ENCODE measurements around the gene RAB7A. TPM values are rescaled to one million over a fixed set of nuclear protein-coding genes. Genes with fewer than 3 reads are reported as not detected.

RAB7A gene
- total RNA-seq, 1 donor from 2014 or later: 319 TPM

- peak; percentile 50 for FAIRE-seq
- H3K9me3 ChIP-seq (ENCODE audit: insufficient read depth, low read depth, low read length): no peaks in the 10 kb centered on the region
- no peak overlapping the region for H2AFZ ChIP-seq (ENCODE audit: low read depth, low read length)
- H3K4me1 ChIP-seq (ENCODE audit: insufficient read depth, low read length): no peaks in the 10 kb centered on the region
- no peaks in the 10 kb centered on the region for H4K20me1 ChIP-seq (ENCODE audit: insufficient read depth, low read length)
- H3K4me2 ChIP-seq (ENCODE audit: low read length): no peak overlapping the region
- TF ChIP-seq EZH2 (IDR thresholded peaks at IDR 0.05; ENCODE audit: insufficient read depth, low read length): no peak
- TF ChIP-seq, protein P1, sequence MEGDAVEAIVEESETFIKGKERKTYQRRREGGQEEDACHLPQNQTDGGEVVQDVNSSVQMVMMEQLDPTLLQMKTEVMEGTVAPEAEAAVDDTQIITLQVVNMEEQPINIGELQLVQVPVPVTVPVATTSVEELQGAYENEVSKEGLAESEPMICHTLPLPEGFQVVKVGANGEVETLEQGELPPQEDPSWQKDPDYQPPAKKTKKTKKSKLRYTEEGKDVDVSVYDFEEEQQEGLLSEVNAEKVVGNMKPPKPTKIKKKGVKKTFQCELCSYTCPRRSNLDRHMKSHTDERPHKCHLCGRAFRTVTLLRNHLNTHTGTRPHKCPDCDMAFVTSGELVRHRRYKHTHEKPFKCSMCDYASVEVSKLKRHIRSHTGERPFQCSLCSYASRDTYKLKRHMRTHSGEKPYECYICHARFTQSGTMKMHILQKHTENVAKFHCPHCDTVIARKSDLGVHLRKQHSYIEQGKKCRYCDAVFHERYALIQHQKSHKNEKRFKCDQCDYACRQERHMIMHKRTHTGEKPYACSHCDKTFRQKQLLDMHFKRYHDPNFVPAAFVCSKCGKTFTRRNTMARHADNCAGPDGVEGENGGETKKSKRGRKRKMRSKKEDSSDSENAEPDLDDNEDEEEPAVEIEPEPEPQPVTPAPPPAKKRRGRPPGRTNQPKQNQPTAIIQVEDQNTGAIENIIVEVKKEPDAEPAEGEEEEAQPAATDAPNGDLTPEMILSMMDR (IDR thresholded peaks at IDR 0.05; ENCODE audit: insufficient read depth, low read depth, low read length): no peak
- no peaks in the 10 kb centered on the region for H3K79me2 ChIP-seq (ENCODE audit: insufficient read depth, low read length)
- H3K27me3 ChIP-seq (ENCODE audit: insufficient read depth, low read length): no peaks in the 10 kb centered on the region
- H3K27ac ChIP-seq (ENCODE audit: low read depth, low read length): no peak overlapping the region
- peaks cover 4% of the 10 kb centered on the region for H3K9me3 Mint-ChIP-seq (ENCODE audit: unreplicated experiment)
- H3K27ac Mint-ChIP-seq (ENCODE audit: unreplicated experiment): no peak overlapping the region
- H3K4me3 ChIP-seq (ENCODE audit: insufficient read depth, low read depth, low read length): no peak overlapping the region
- H3K9ac ChIP-seq (ENCODE audit: low read length): no peak overlapping the region
- no peaks in the 10 kb centered on the region for H3K36me3 ChIP-seq (ENCODE audit: insufficient read depth, low read length)
- H3K4me1 Mint-ChIP-seq (ENCODE audit: low read depth, unreplicated experiment): peaks cover 4% of the 10 kb centered on the region
- peaks cover 10% of the 10 kb centered on the region for H3K27me3 Mint-ChIP-seq (ENCODE audit: low read depth, unreplicated experiment)
- H3K36me3 Mint-ChIP-seq (ENCODE audit: low read depth, unreplicated experiment): no peaks in the 10 kb centered on the region
- no peak for DNase-seq (ENCODE audit: low read depth)
- no peak overlapping the region for H3K4me3 Mint-ChIP-seq (ENCODE audit: unreplicated experiment)
These were observed 19.8 kb upstream of the RAB7A start for GRCh38 chr3:128706086-128706615.

- TF ChIP-seq, protein P1 (IDR thresholded peaks at IDR 0.05; ENCODE audit: insufficient read depth, low read depth, low read length): no peak
- TF ChIP-seq EZH2 (IDR thresholded peaks at IDR 0.05; ENCODE audit: insufficient read depth, low read length): no peak
- Histone ChIP-seq H3K9me3 (ENCODE audit: insufficient read depth, low read depth, low read length) (no peaks in the 10 kb centered on the region), H3K27me3 (ENCODE audit: insufficient read depth, low read length) (no peaks in the 10 kb centered on the region), H3K4me1 (ENCODE audit: insufficient read depth, low read length) (no peaks in the 10 kb centered on the region), H2AFZ (ENCODE audit: low read depth, low read length) (no peak overlapping the region), H3K9ac (ENCODE audit: low read length) (no peak overlapping the region), H3K4me2 (ENCODE audit: low read length) (no peak overlapping the region), H3K27ac (ENCODE audit: low read depth, low read length) (no peak overlapping the region), H3K4me3 (ENCODE audit: insufficient read depth, low read depth, low read length) (no peak overlapping the region), H4K20me1 (ENCODE audit: insufficient read depth, low read length) (no peaks in the 10 kb centered on the region), H3K79me2 (ENCODE audit: insufficient read depth, low read length) (no peaks in the 10 kb centered on the region), H3K36me3 (ENCODE audit: insufficient read depth, low read length) (no peaks in the 10 kb centered on the region)
- Mint-ChIP-seq H3K27ac (ENCODE audit: unreplicated experiment) (no peak overlapping the region), H3K4me3 (ENCODE audit: unreplicated experiment) (no peak overlapping the region), H3K9me3 (ENCODE audit: unreplicated experiment) (peaks cover 11% of the 10 kb centered on the region), H3K4me1 (ENCODE audit: low read depth, unreplicated experiment) (no peaks in the 10 kb centered on the region), H3K36me3 (ENCODE audit: low read depth, unreplicated experiment) (no peaks in the 10 kb centered on the region), H3K27me3 (ENCODE audit: low read depth, unreplicated experiment) (peaks cover 10% of the 10 kb centered on the region)
- FAIRE-seq (no peak), DNase-seq (ENCODE audit: low read depth) (no peak)
These were observed 18.0 kb upstream of the RAB7A start for GRCh38 chr3:128707928-128708494.

DNA sequence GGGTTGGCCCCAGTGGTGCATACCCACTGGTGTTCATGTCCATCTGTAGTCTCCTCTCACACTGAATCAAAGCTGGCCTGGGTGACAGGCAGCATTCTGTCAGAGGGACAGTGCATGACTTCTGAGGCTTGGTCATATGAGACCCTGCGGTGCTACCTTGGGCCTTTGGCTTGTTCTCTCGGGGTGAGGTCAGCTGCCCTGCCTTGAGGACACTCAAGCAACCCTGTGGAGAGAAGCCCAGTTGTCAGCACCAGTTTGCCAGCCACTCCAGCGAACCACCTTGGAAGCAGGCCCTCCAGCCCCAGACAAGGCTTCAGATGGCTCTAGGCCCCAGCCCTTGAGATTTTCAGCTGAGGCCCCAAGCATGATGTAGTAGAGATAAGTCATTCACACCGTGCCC, 16.9 kb upstream of the RAB7A start:
- no peaks in the 10 kb centered on the region for H3K79me2 ChIP-seq (ENCODE audit: insufficient read depth, low read length)
- no peak overlapping the region for H3K4me3 ChIP-seq (ENCODE audit: insufficient read depth, low read depth, low read length)
- DNase-seq (ENCODE audit: low read depth) (no peak), FAIRE-seq (no peak)
- H3K36me3 Mint-ChIP-seq (ENCODE audit: low read depth, unreplicated experiment): no peaks in the 10 kb centered on the region
- H3K27ac Mint-ChIP-seq (ENCODE audit: unreplicated experiment): no peak overlapping the region
- H4K20me1 ChIP-seq (ENCODE audit: insufficient read depth, low read length): no peaks in the 10 kb centered on the region
- peaks cover 11% of the 10 kb centered on the region for H3K9me3 Mint-ChIP-seq (ENCODE audit: unreplicated experiment)
- H3K27ac ChIP-seq (ENCODE audit: low read depth, low read length): no peak overlapping the region
- H3K4me2 ChIP-seq (ENCODE audit: low read length): no peak overlapping the region
- no peaks in the 10 kb centered on the region for H3K4me1 Mint-ChIP-seq (ENCODE audit: low read depth, unreplicated experiment)
- no peaks in the 10 kb centered on the region for H3K4me1 ChIP-seq (ENCODE audit: insufficient read depth, low read length)
- H2AFZ ChIP-seq (ENCODE audit: low read depth, low read length): no peak overlapping the region
- H3K9ac ChIP-seq (ENCODE audit: low read length): no peak overlapping the region
- no peaks in the 10 kb centered on the region for H3K27me3 ChIP-seq (ENCODE audit: insufficient read depth, low read length)
- no peak for TF ChIP-seq EZH2 (IDR thresholded peaks at IDR 0.05; ENCODE audit: insufficient read depth, low read length)
- TF ChIP-seq, protein P1 (IDR thresholded peaks at IDR 0.05; ENCODE audit: insufficient read depth, low read depth, low read length): no peak
- H3K9me3 ChIP-seq (ENCODE audit: insufficient read depth, low read depth, low read length): no peaks in the 10 kb centered on the region
- no peaks in the 10 kb centered on the region for H3K36me3 ChIP-seq (ENCODE audit: insufficient read depth, low read length)
- H3K27me3 Mint-ChIP-seq (ENCODE audit: low read depth, unreplicated experiment): peaks cover 8% of the 10 kb centered on the region
- H3K4me3 Mint-ChIP-seq (ENCODE audit: unreplicated experiment): no peak overlapping the region

Data from astrocyte (in vitro differentiated cells and primary cell).